Loucy (cell line): Measurements from ENCODE around the gene CDKL1.

Experiments used
- EZH2phosphoT487 ChIP-seq: fragments of 200-600 bp; IDR thresholded peaks from 2 replicates; pipeline ENCODE4 v1.6.1; 2018; ENCODE audit warnings: antibody characterized with exemption, mild to moderate bottlenecking, moderate library complexity, borderline replicate concordance
- TF ChIP-seq, protein P1 (sequence below): fragments of 200-600 bp; sonication (generic); conservative IDR thresholded peaks from 2 replicates; pipeline ENCODE4 v1.5.1; 2014; ENCODE audit warnings: mild to moderate bottlenecking, antibody characterized with exemption, low read length

- TF ChIP-seq, protein P1, sequence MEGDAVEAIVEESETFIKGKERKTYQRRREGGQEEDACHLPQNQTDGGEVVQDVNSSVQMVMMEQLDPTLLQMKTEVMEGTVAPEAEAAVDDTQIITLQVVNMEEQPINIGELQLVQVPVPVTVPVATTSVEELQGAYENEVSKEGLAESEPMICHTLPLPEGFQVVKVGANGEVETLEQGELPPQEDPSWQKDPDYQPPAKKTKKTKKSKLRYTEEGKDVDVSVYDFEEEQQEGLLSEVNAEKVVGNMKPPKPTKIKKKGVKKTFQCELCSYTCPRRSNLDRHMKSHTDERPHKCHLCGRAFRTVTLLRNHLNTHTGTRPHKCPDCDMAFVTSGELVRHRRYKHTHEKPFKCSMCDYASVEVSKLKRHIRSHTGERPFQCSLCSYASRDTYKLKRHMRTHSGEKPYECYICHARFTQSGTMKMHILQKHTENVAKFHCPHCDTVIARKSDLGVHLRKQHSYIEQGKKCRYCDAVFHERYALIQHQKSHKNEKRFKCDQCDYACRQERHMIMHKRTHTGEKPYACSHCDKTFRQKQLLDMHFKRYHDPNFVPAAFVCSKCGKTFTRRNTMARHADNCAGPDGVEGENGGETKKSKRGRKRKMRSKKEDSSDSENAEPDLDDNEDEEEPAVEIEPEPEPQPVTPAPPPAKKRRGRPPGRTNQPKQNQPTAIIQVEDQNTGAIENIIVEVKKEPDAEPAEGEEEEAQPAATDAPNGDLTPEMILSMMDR: no peak
- TF ChIP-seq EZH2phosphoT487: no peak
These were observed 52.4 kb downstream of the CDKL1 start for GRCh38 chr14:50344116-50344775.
